Measurements from ENCODE around the gene AIP. TPM values are rescaled to one million over a fixed set of nuclear protein-coding genes. Genes with fewer than 3 reads are reported as not detected.

Gene AIP
- total and polyA plus RNA-seq, 2 donors (not counting 3 experiments of a cell fraction or from before 2014, with no cell fraction given), result 46.3 to 114 TPM

- no peak for FAIRE-seq
- dilution Hi-C loops (cut with MboI; ENCODE audit: extremely low pct_ligation_motif_present, low sequenced_read_pairs), result no loop called here
Measured at GRCh38 chr11:67458266-67458665, 24.6 kb upstream of the AIP start.

More at GRCh38 chr11:67458266-67458665, 24.6 kb upstream of the AIP start:
- TF ChIP-seq FOS (IDR thresholded peaks at IDR 0.05; ENCODE audit: borderline replicate concordance, insufficient read depth, low read length) (no peak), MAX (IDR thresholded peaks at IDR 0.05; ENCODE audit: insufficient read depth, insufficient read length) (no peak), CTCF (IDR thresholded peaks at IDR 0.05; ENCODE audit: extremely low read depth in 1 of 2, insufficient read depth in 1 of 2, low read depth in 1 of 2, low read length in 2 of 2) (no peak), POLR2A (IDR thresholded peaks at IDR 0.05; ENCODE audit: low read depth, low read length) (no peak), EZH2 (IDR thresholded peaks at IDR 0.05; ENCODE audit: borderline replicate concordance, low read depth, low read length, severe bottlenecking) (no peak), MYC (IDR thresholded peaks at IDR 0.05; ENCODE audit: low read depth, low read length) (no peak)
- no TSS peak for BruUV-seq (replicated peaks)
- POLR2A ChIA-PET, result interaction anchor here (0.7 kb wide), 1 partner anchor 17 kb away, joined by 3 read pairs; no protein-coding TSS in a partner anchor
- Histone ChIP-seq H3K9me1 (replicated peaks; ENCODE audit: control insufficient read depth, extremely low read depth, insufficient read depth, low read length) (no peaks in the 10 kb centered on the region), H4K20me1 (replicated peaks; ENCODE audit: control insufficient read depth, extremely low read depth, insufficient read depth, low read length) (no peaks in the 10 kb centered on the region), H3K27me3 (ENCODE audit: control insufficient read depth in 2 of 2, insufficient read depth in 2 of 2, low read length in 2 of 2) (no peaks in the 10 kb centered on the region), H2AFZ (ENCODE audit: low read depth, low read length) (no peak overlapping the region), H3K27ac (ENCODE audit: insufficient read depth, low read depth, low read length) (no peak overlapping the region), H3K4me3 (replicated peaks in 1 of 3; ENCODE audit: insufficient read depth in 1 of 3, low read depth in 1 of 3, low read length in 3 of 3) (no peak overlapping the region), H3K4me1 (ENCODE audit: control insufficient read depth, extremely low read depth, insufficient read depth, low read length) (no peaks in the 10 kb centered on the region), H3K36me3 (ENCODE audit: control insufficient read depth in 2 of 2, extremely low read depth in 1 of 2, insufficient read depth in 2 of 2, low read length in 2 of 2) (no peaks in the 10 kb centered on the region), H3K9me3 (replicated peaks; ENCODE audit: control insufficient read depth, insufficient read depth, low read length) (no peaks in the 10 kb centered on the region), H3K4me2 (ENCODE audit: insufficient read depth, low read length) (no peak overlapping the region), H3K9ac (replicated peaks; ENCODE audit: extremely low read depth, insufficient read depth, low read length) (no peak overlapping the region), H3K79me2 (ENCODE audit: control insufficient read depth, insufficient read depth, low read length) (no peaks in the 10 kb centered on the region)
- CTCF ChIA-PET, result no interaction called here
- DNase-seq (ENCODE audit: low read depth, low spot score), result no peak
- intact Hi-C loops (cut with micrococcal nuclease), result no loop called here

All from endothelial cell of umbilical vein (primary cell).